Esophagus squamous epithelium (tissue), 4 donors: ENCODE results near the gene CROCC2.

Experiments
- POLR2A ChIP-seq, 4 donors: fragments of 450-650 bp; IDR thresholded peaks; one replicate each; pipeline ENCODE4 v1.6.1; 2017; ENCODE audit warnings: antibody characterized with exemption in 4 of 4, mild to moderate bottlenecking in 4 of 4, moderate library complexity in 3 of 4
- TF ChIP-seq, protein P1 (sequence below), 6 experiments: fragments of 450-650 bp in 4 of 6; fragments of 200-600 bp in 2 of 6; sonication (generic) in 2 of 6; IDR thresholded peaks; one replicate each; pipeline ENCODE4 v1.5.1; 2016 to 2019; ENCODE audit warnings: antibody characterized with exemption in 6 of 6, mild to moderate bottlenecking in 4 of 6, moderate library complexity in 4 of 6

DNA sequence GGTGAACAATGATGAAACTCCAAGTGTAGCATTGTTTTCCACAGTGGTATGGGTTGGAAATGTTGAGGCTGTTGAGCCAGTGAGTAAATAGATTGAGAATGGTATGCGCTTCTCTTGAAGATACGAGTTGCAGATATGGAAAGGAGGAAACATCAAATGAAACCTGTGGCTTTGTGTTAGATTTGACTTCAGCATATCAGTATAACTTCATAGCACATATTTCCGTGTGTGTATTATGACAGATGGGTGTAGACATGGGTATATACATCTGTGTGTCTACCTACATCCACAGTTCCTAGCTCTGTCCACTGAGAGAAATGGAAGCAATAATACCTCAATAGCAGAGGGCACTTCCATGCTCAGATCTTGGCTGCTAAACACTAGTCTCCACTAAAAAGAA lies 100.3 kb downstream of the CROCC2 start:
- TF ChIP-seq, protein P1, sequence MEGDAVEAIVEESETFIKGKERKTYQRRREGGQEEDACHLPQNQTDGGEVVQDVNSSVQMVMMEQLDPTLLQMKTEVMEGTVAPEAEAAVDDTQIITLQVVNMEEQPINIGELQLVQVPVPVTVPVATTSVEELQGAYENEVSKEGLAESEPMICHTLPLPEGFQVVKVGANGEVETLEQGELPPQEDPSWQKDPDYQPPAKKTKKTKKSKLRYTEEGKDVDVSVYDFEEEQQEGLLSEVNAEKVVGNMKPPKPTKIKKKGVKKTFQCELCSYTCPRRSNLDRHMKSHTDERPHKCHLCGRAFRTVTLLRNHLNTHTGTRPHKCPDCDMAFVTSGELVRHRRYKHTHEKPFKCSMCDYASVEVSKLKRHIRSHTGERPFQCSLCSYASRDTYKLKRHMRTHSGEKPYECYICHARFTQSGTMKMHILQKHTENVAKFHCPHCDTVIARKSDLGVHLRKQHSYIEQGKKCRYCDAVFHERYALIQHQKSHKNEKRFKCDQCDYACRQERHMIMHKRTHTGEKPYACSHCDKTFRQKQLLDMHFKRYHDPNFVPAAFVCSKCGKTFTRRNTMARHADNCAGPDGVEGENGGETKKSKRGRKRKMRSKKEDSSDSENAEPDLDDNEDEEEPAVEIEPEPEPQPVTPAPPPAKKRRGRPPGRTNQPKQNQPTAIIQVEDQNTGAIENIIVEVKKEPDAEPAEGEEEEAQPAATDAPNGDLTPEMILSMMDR (IDR thresholded peaks at IDR 0.05) = no peak
- TF ChIP-seq POLR2A (IDR thresholded peaks at IDR 0.05) = no peak
